Esophagus squamous epithelium (tissue), 4 donors: ENCODE measurements around the gene CTNNA2.

Experiments used
- CTCF ChIP-seq, 6 experiments: fragments of 450-650 bp in 4 of 6; fragments of 200-600 bp in 2 of 6; sonication (generic) in 2 of 6; IDR thresholded peaks; one replicate each; pipeline ENCODE4 v1.5.1; 2016 to 2019; ENCODE audit warnings: antibody characterized with exemption in 6 of 6, mild to moderate bottlenecking in 4 of 6, moderate library complexity in 4 of 6
- POLR2A ChIP-seq, 4 donors: fragments of 450-650 bp; IDR thresholded peaks; one replicate each; pipeline ENCODE4 v1.6.1; 2017; ENCODE audit warnings: antibody characterized with exemption in 4 of 4, mild to moderate bottlenecking in 4 of 4, moderate library complexity in 3 of 4

GRCh38 chr2:80546766-80547165 lies 1033.9 kb downstream of the CTNNA2 start:
- TF ChIP-seq CTCF (IDR thresholded peaks at IDR 0.05) (no peak), POLR2A (IDR thresholded peaks at IDR 0.05) (no peak)
